WERI-Rb-1 (cell line): ENCODE results near the gene SYT14.
"Not testable (repeated sequence)": the region's sequence is repeated elsewhere in the genome, so short reads cannot be mapped to it uniquely, and the experiment has no call there.

ENCODE experiments used
- DNase-seq: peaks from one replicate; pipeline ENCODE4 v3.0.0-alpha.2; 2020
- H3K27ac ChIP-seq: fragments of 250-450 bp; sonication (Bioruptor Pico); 2 replicates; pipeline ENCODE4 v1.5.1; 2020; ENCODE audit warnings: mild to moderate bottlenecking, moderate library complexity
- H3K27me3 ChIP-seq: fragments of 250-450 bp; sonication (Bioruptor Pico); 2 replicates; pipeline ENCODE4 v1.5.1; 2021; ENCODE audit warnings: mild to moderate bottlenecking, low read depth, moderate library complexity; ENCODE audit not compliant: insufficient read depth, severe bottlenecking
- H3K36me3 ChIP-seq: fragments of 250-450 bp; sonication (Bioruptor Pico); 2 replicates; pipeline ENCODE4 v1.5.1; 2020; ENCODE audit warnings: mild to moderate bottlenecking, moderate library complexity
- H3K4me3 ChIP-seq: 2 replicates; pipeline ENCODE4 v1.5.1; 2011; ENCODE audit warnings: low read depth, mild to moderate bottlenecking, control low read depth, low read length
- H3K9me3 ChIP-seq: fragments of 250-450 bp; sonication (Bioruptor Pico); 2 replicates; pipeline ENCODE4 v1.5.1; 2021; ENCODE audit warnings: mild to moderate bottlenecking, moderate library complexity; ENCODE audit not compliant: severe bottlenecking
- CTCF ChIP-seq: IDR thresholded peaks from 2 replicates; pipeline ENCODE4 v1.5.1; 2011; ENCODE audit warnings: low read depth, mild to moderate bottlenecking, control low read depth, inconsistent platforms, low read length

SYT14 gene

GRCh38 chr1:210144736-210145135 lies 206.7 kb downstream of the SYT14 start:
- no peak for TF ChIP-seq CTCF
- H3K9me3 ChIP-seq, result no peaks in the 10 kb centered on the region

GRCh38 chr1:210151052-210151672 lies 213.1 kb downstream of the SYT14 start:
- Histone ChIP-seq H3K27ac (no peak overlapping the region), H3K4me3 (no peak overlapping the region), H3K9me3 (no peaks in the 10 kb centered on the region), H3K27me3 (no peaks in the 10 kb centered on the region), H3K36me3 (no peaks in the 10 kb centered on the region)
- DNase-seq, result no peak
- TF ChIP-seq CTCF, result no peak

More at GRCh38 chr1:210144736-210145135, 206.7 kb downstream of the SYT14 start:
- Histone ChIP-seq H3K27ac (no peak overlapping the region), H3K27me3 (no peaks in the 10 kb centered on the region), H3K36me3 (no peaks in the 10 kb centered on the region), H3K4me3 (no peak overlapping the region)
- DNase-seq, result no peak

- DNase-seq, result no peak
- no peak for TF ChIP-seq CTCF
- no peaks in the 10 kb centered on the region for H3K36me3 ChIP-seq
- H3K9me3 ChIP-seq, result no peaks in the 10 kb centered on the region
- H3K27ac ChIP-seq, result no peak overlapping the region
- H3K27me3 ChIP-seq, result no peaks in the 10 kb centered on the region
- H3K4me3 ChIP-seq, result no peak overlapping the region
Measured at GRCh38 chr1:210159211-210159610, 221.2 kb downstream of the SYT14 start.

- Histone ChIP-seq H3K27ac (no peak overlapping the region), H3K9me3 (no peaks in the 10 kb centered on the region), H3K27me3 (no peaks in the 10 kb centered on the region), H3K36me3 (no peaks in the 10 kb centered on the region), H3K4me3 (no peak overlapping the region)
- DNase-seq, result no peak
- no peak for TF ChIP-seq CTCF
Measured at GRCh38 chr1:210170220-210170619, 232.2 kb downstream of the SYT14 start.

- TF ChIP-seq CTCF, result no peak
- Histone ChIP-seq H3K27me3 (no peaks in the 10 kb centered on the region), H3K9me3 (no peaks in the 10 kb centered on the region), H3K36me3 (no peaks in the 10 kb centered on the region), H3K4me3 (no peak overlapping the region), H3K27ac (no peak overlapping the region)
- no peak for DNase-seq
Measured at GRCh38 chr1:210174133-210174532, 236.1 kb downstream of the SYT14 start.

- DNase-seq, result no peak
- no peak overlapping the region for H3K4me3 ChIP-seq
- H3K27me3 ChIP-seq, result no peaks in the 10 kb centered on the region
- H3K36me3 ChIP-seq, result no peaks in the 10 kb centered on the region
- H3K9me3 ChIP-seq, result no peaks in the 10 kb centered on the region
- TF ChIP-seq CTCF, result 0 out of 2 replicates have a peak, but pooled peaks have one; percentile 33
- H3K27ac ChIP-seq, result no peak overlapping the region
Measured at GRCh38 chr1:210185063-210185462, 247.0 kb downstream of the SYT14 start.

GRCh38 chr1:210187849-210188606 lies 250.0 kb downstream of the SYT14 start:
- H3K27ac ChIP-seq, H3K4me3 ChIP-seq, H3K36me3 ChIP-seq, H3K27me3 ChIP-seq, H3K9me3 ChIP-seq, DNase-seq: not testable (repeated sequence)
